ENCODE data around the gene TOP1.

Gene TOP1

GRCh38 chr20:41145821-41146620 lies 117.4 kb downstream of the TOP1 start:
- DNase-seq (ENCODE audit: low read depth) = no peak

DNA sequence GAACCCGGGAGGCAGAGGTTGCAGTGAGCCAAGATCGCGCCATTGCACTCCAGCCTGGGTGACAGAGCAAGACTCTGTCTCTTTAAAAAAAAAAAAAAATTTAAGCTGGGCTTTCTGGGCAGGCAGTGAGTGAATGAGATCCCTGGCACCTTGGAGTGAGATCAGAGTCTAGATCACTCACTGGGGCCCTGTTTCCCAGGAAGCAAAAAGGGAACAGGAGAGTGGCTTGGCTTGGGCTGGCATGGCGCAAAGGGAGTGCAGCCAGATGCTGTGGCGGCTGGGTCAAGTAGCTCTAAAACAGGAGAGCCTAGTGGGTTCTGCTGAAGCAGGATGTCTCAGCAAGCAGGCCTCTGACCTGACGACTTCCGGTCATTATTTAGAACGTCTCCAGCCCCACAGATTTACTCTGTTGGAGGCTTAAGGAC lies 119.2 kb downstream of the TOP1 start:
- no peak for DNase-seq (ENCODE audit: low read depth)

DNA sequence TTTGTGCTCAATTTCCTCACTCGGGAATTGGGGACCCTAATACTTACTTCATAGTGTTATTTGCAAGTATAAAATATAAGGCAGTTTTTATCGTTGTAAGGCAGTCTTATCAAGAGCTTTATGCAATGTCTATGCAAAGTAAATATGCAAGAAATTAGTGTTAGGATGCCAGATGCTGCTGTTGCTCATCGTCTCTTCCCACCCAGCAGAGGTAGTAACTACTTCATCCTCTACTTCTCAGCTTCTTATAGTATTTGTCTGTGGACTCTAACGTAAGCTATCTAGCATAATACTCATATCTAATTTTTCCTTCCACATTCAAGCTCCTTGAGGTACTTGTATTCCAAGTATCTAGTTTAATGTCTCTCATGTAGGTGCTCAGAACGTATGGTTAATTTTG lies 120.3 kb downstream of the TOP1 start:
- DNase-seq (ENCODE audit: low read depth) = no peak

DNA sequence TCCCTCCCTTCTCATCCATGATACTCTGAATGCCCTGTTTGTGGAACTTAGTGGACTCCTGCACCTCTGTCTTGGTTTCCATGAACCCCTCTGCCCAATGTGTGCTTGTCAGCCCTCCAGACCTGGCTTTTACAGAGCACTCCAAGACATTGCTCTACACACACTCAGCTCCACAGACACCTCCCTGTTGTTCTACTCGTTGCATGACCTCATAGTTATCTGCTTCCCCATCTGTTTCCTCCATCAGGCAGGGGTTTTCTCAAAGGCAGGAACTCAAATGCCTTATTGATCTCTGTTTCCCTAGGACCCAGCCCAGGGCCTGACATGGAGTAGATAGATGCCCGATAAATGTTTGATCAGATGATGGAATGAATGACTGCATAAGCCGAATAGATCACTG lies 122.0 kb downstream of the TOP1 start:
- DNase-seq (ENCODE audit: low read depth) = no peak

DNA sequence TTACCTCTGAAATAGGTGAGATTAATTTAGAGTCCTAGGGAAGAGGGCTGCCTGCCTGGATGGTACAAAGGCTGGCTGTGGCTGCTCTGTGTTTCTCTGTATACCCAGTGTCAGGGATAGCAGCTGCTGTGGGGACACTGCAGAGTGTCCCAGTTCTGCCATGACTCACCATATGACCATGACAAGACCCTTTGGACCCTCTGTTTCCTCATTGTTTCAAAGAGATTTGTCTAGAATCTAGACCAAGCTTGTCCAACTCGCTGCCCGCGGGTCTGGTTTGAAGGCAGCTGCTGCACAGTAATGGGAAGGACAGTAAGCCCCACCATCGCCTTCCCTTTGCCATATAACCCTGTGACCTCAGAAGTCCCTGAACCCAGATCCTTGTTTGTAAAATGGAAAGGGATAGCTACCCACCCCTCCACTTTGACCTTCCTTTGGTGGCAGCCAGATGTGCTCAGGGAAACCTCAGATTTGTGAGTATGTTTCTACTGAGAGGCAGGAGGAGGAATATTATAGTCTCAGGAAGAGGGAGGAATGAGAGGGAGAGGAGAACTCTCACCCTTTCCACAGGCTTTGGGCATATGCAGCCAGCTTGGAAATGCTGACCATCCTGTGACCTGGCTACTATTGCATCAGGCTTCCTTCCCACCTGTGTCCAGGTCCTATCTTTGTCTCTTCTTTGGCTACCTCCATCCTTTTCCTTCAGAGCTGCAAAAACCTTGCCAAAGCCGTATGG lies 122.7 kb downstream of the TOP1 start:
- no peak for DNase-seq (ENCODE audit: low read depth)

DNA sequence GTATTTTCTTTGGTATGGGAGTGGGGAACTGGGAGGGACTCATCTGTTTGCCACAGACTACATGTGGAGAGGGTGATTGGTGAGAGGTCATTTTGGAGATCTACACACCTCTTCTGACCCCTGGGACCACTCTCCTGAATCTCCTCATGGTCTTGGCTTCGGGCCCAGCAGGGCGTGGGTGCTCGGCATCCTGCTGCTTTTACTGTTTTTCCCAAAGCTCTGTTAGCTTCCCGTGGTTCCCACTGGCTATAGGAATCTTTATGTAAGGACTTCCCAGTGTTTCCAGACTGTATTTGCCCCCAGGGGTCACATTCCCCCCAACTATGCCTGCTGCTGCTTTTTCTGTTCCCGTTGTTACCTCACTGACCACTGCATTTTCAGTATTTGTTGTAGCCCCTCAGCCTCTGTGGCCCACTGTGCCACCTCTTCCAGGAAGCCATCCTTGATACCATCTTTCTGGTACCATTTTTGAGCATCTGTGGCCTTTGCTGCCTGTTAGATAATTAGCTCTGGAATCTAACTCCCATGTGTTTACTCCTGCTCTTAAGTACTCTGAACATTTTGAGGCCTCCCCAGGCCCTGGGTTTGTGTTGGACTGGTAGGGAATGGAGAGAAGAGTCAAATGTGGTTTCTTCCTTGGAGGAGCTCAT lies 123.6 kb downstream of the TOP1 start:
- DNase-seq (ENCODE audit: low read depth) = no peak

GRCh38 chr20:41154436-41155176 lies 126.0 kb downstream of the TOP1 start:
- DNase-seq (ENCODE audit: low read depth) = no peak

DNA sequence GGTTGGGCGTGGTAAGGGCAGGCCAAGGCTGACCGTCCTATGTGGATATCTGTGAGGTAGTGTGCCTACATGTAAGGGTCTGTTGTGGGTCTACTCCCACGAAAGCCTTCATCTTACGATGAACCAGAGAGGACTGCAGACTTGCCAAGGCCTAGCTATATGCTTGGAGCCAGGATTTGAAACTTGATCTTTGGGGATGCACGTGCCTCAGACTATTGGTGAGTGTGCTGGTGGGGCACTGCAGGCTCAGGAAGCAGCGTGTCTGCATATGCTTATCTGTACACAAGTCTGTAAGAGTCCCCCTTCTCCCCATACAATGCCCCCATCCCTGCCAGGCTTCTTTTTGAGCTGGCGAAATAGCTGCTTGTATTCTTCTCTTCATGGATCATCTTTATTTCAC lies 126.6 kb downstream of the TOP1 start:
- no peak for DNase-seq (ENCODE audit: low read depth)

- DNase-seq (ENCODE audit: low read depth) = no peak
These were observed 129.5 kb downstream of the TOP1 start for GRCh38 chr20:41158082-41158625.

GRCh38 chr20:41159547-41159946 lies 130.9 kb downstream of the TOP1 start:
- no peak for DNase-seq (ENCODE audit: low read depth)

- no peak for DNase-seq (ENCODE audit: low read depth)
These were observed 132.1 kb downstream of the TOP1 start for GRCh38 chr20:41160686-41161085.

- DNase-seq (ENCODE audit: low read depth) = no peak
These were observed 133.3 kb downstream of the TOP1 start for GRCh38 chr20:41161886-41162285.

DNA sequence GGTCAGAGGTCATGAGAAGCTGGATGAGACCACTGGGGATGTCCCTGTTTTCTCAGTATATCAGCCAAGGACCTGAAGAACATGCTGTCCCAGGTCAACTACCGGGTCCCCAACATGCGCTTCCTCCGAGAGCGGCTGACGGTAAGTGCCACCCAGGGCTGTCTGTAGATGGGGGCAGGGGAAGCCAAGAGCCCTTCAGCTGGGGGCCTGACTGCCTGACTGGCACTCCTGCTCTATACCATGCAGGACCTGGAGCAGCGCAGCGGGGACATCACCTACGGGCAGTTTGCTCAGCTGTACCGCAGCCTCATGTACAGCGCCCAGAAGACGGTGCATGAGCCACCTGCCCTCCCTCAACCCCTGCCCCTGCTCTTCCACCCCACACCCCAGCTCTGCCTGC lies 133.8 kb downstream of the TOP1 start:
- DNase-seq (ENCODE audit: low read depth) = no peak

- no peak for DNase-seq (ENCODE audit: low read depth)
These were observed 135.2 kb downstream of the TOP1 start for GRCh38 chr20:41163821-41164220.

DNA sequence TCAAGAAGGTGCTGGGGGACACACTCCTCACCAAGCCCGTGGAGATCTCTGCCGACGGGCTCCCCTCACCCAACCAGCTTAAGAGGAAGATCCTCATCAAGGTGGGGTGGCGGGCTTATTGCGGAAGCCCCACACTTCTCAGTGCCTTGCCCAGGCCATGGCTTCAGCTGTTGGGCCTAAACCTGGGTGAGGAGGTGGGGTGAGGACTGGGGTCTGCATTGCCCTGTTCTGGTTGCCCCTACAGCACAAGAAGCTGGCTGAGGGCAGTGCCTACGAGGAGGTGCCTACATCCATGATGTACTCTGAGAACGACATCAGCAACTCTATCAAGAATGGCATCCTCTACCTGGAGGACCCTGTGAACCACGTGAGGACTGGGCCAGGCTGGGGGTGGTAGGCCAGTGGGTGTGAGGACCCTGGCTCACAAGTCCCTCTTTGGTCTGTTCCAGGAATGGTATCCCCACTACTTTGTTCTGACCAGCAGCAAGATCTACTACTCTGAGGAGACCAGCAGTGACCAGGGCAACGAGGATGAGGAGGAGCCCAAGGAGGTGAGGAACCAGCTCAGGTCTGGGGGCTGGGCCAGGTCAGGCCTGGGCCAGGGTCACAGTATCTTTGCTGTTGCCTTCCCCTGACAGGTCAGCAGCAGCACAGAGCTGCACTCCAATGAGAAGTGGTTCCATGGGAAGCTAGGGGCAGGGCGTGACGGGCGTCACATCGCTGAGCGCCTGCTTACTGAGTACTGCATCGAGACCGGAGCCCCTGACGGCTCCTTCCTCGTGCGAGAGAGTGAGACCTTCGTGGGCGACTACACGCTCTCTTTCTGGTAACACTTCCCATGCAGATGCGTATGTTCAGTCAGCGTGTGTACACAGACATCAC lies 136.6 kb downstream of the TOP1 start:
- DNase-seq (ENCODE audit: low read depth) = no peak

DNA sequence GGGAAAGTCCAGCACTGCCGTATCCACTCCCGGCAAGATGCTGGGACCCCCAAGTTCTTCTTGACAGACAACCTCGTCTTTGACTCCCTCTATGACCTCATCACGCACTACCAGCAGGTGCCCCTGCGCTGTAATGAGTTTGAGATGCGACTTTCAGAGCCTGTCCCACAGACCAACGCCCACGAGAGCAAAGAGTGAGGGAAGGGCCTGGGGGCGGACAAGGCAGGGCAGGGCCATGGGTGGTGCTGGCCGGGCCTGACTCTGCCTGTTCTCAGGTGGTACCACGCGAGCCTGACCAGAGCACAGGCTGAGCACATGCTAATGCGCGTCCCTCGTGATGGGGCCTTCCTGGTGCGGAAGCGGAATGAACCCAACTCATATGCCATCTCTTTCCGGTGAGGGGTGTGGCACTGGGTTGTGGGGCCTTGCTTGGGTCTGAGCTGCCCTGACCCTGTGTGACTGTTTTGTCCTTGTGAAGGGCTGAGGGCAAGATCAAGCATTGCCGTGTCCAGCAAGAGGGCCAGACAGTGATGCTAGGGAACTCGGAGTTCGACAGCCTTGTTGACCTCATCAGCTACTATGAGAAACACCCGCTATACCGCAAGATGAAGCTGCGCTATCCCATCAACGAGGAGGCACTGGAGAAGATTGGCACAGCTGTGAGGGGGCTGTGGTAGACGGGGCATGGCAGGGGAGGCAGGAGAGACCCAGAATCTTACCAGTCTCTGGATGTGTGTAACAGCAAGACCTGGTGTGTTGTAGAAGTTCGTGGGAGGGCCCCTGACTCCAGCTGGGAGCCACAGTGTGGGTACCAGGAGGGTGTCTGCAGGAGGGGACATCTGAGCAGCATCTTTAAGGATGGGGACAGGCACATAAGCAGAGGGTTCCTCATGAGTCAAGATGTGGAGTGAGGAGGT lies 137.8 kb downstream of the TOP1 start:
- no peak for DNase-seq (ENCODE audit: low read depth)

DNA sequence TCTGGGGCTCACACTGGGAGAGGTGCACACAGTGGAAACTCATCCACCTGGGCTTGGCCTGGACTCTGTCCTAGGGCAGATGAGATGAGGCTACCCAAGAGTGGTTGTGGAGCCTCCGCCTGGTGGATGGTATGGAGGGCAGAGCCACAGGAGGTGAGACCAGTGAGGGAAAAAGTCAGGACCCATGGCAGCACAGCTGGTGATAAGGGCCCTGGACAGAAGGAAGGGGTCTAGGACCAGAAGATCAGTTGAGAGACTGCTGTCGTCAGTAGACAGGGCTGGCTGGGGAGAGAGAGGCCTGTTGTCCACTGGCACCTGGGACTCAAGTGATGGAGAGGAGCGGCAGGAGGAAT lies 138.5 kb downstream of the TOP1 start:
- DNase-seq (ENCODE audit: low read depth) = no peak

DNA sequence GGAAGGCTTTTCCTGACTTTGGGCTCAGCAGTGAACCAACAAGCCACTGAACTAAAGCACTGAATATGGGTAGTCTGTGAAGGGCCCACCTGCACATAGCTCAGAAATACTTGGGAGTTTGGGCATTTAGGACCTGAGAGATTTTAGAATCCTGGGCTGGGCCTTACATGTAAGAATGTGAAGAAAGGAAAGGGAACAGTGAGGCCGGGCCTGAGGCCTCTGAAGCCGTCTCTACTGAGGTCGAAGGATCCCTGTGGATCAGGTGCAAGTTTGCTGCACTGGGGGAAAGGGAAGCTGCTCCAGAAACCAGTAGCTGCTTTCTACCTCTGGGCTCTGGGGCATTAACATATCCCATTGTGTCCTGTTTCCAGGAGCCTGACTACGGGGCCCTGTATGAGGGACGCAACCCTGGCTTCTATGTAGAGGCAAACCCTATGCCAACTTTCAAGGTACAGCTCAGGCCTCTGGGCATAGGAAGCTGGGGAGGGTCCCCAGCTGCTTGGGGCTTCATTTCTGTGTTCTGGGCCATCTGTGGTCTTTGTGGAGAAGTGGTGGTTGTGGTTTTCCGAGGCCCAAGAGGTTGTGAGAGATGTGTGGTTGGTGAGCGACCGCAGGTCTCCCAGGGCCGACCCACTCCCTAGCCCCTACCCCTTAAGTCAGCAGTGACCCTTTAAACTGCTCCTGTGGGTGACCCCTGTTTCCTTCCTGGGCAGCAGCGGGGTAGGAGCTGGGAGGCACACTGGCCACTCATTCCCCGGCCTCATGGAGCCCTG lies 139.0 kb downstream of the TOP1 start:
- no peak for DNase-seq (ENCODE audit: low read depth)

Data from activated T-helper 9 cell treated with anti-CD3 and anti-CD28 coated beads, Interleukin-2, amount 50 U/mL, for 16 hours (primary cell).